GM23338 (cell line): ENCODE data around the gene URM1. TPM values are rescaled to one million over a fixed set of nuclear protein-coding genes. Genes with fewer than 3 reads are reported as not detected.
A peak's percentile ranks its signal among the peaks of the same experiment; 100 is the strongest.

Source experiments
- ATAC-seq: fragments of 200-7000 bp; cut with Tn5 transposase; 3 replicates; pipeline ENCODE4 v1.9.1; 2020
- DNase-seq: peaks from one replicate; pipeline ENCODE4 v3.0.0-alpha.2; 2015; ENCODE audit warnings: low spot score
- H2AFZ ChIP-seq: fragments of 200-600 bp; sonication (generic); 2 replicates; pipeline ENCODE4 v1.8.0; 2016; ENCODE audit warnings: antibody characterized with exemption, mild to moderate bottlenecking, moderate library complexity
- H3F3A ChIP-seq: fragments of 200-600 bp; sonication (generic); replicated peaks from 2 replicates; pipeline ENCODE4 v1.8.0; 2017; ENCODE audit warnings: antibody characterized with exemption, mixed run types, low read depth
- H3K27ac ChIP-seq: fragments of 200-600 bp; sonication (generic); 2 replicates; pipeline ENCODE4 v1.6.1; 2016; ENCODE audit warnings: low read depth
- H3K27me3 ChIP-seq: fragments of 200-600 bp; sonication (generic); 2 replicates; pipeline ENCODE4 v1.8.0; 2016; ENCODE audit warnings: mild to moderate bottlenecking, mixed run types, moderate library complexity; ENCODE audit not compliant: insufficient read depth
- H3K36me3 ChIP-seq: fragments of 200-600 bp; sonication (generic); 2 replicates; pipeline ENCODE4 v1.8.0; 2016; ENCODE audit warnings: mild to moderate bottlenecking; ENCODE audit not compliant: insufficient read depth
- H3K4me1 ChIP-seq: fragments of 200-600 bp; sonication (generic); 2 replicates; pipeline ENCODE4 v1.8.0; 2016; ENCODE audit warnings: mild to moderate bottlenecking, moderate library complexity; ENCODE audit not compliant: insufficient read depth
- H3K4me2 ChIP-seq: fragments of 200-600 bp; sonication (generic); 2 replicates; pipeline ENCODE4 v1.7.1; 2017; ENCODE audit warnings: mixed run types
- H3K4me3 ChIP-seq: fragments of 200-600 bp; sonication (generic); 2 replicates; pipeline ENCODE4 v1.6.1; 2016; ENCODE audit warnings: mixed run types
- H3K79me2 ChIP-seq: fragments of 200-600 bp; sonication (generic); replicated peaks from 2 replicates; pipeline ENCODE4 v1.8.0; 2017; ENCODE audit warnings: mild to moderate bottlenecking; ENCODE audit not compliant: insufficient read depth
- H3K9me2 ChIP-seq: fragments of 200-600 bp; sonication (generic); 2 replicates; pipeline ENCODE4 v1.8.0; 2017; ENCODE audit not compliant: insufficient read depth
- H4K20me1 ChIP-seq: fragments of 200-600 bp; sonication (generic); replicated peaks from 2 replicates; pipeline ENCODE4 v1.8.0; 2017; ENCODE audit warnings: mild to moderate bottlenecking; ENCODE audit not compliant: insufficient read depth
- H3K27ac Mint-ChIP-seq: 2 replicates; pipeline ENCODE4 v1.8.0; 2020; ENCODE audit warnings: inconsistent platforms, mild to moderate bottlenecking, moderate library complexity, mixed read lengths
- H3K27me3 Mint-ChIP-seq: 3 replicates; pipeline ENCODE4 v1.8.0; 2022; ENCODE audit warnings: low read depth, mild to moderate bottlenecking, moderate library complexity, mixed read lengths, inconsistent platforms; ENCODE audit not compliant: insufficient read depth, poor library complexity
- H3K36me3 Mint-ChIP-seq: 3 replicates; pipeline ENCODE4 v1.8.0; 2021; ENCODE audit warnings: low read depth, mild to moderate bottlenecking, inconsistent platforms, moderate library complexity, mixed read lengths
- H3K4me1 Mint-ChIP-seq: 3 replicates; pipeline ENCODE4 v1.8.0; 2020; ENCODE audit warnings: mild to moderate bottlenecking, inconsistent platforms, mixed read lengths
- H3K4me3 Mint-ChIP-seq: 3 replicates; pipeline ENCODE4 v1.8.0; 2021; ENCODE audit warnings: moderate library complexity, mild to moderate bottlenecking, inconsistent platforms, mixed read lengths
- H3K9me3 Mint-ChIP-seq: 3 replicates; pipeline ENCODE4 v1.8.0; 2020; ENCODE audit warnings: moderate library complexity, mild to moderate bottlenecking, inconsistent platforms, mixed read lengths
- CREB1 ChIP-seq: fragments of 250-450 bp; sonication (Bioruptor Pico); IDR thresholded peaks from 2 replicates; pipeline ENCODE4 v1.5.0; 2020; ENCODE audit warnings: low read depth, mild to moderate bottlenecking, moderate library complexity
- EZH2 ChIP-seq: fragments of 200-600 bp; sonication (generic); IDR thresholded peaks from one replicate; pipeline ENCODE4 v1.8.0; 2017; ENCODE audit warnings: antibody characterized with exemption, mild to moderate bottlenecking, low read depth; ENCODE audit not compliant: unreplicated experiment
- EZH2phosphoT487 ChIP-seq: fragments of 200-600 bp; sonication (generic); IDR thresholded peaks from one replicate; pipeline ENCODE4 v1.8.1; 2018; ENCODE audit warnings: antibody characterized with exemption; ENCODE audit not compliant: unreplicated experiment
- JUNB ChIP-seq: IDR thresholded peaks from one replicate; pipeline ENCODE4 v1.6.1; 2016; ENCODE audit warnings: antibody characterized with exemption; ENCODE audit not compliant: unreplicated experiment
- NANOG ChIP-seq: IDR thresholded peaks from 2 replicates; pipeline ENCODE4 v1.6.1; 2016; ENCODE audit warnings: antibody characterized with exemption, borderline replicate concordance
- POLR2AphosphoS5 ChIP-seq: IDR thresholded peaks from 2 replicates; pipeline ENCODE4 v1.6.1; 2016; ENCODE audit warnings: antibody characterized with exemption, low read depth
- STAT1 ChIP-seq: IDR thresholded peaks from one replicate; pipeline ENCODE4 v1.6.1; 2016; ENCODE audit warnings: antibody characterized with exemption; ENCODE audit not compliant: unreplicated experiment
- ZNF114 ChIP-seq: fragments of 250-450 bp; sonication (Bioruptor Pico); IDR thresholded peaks from 2 replicates; pipeline ENCODE4 v1.5.0; 2020; ENCODE audit warnings: mild to moderate bottlenecking, moderate library complexity
- ZNF331 ChIP-seq: fragments of 250-450 bp; sonication (Bioruptor Pico); IDR thresholded peaks from 2 replicates; pipeline ENCODE4 v1.5.0; 2020; ENCODE audit warnings: low read depth, mild to moderate bottlenecking, moderate library complexity
- polyA plus RNA-seq: library from polyadenylated mRNA; unstranded; fragments of >200 nt; fragmentation: Nextera tagmentation; extraction: Ambion mirVana; gene quantifications from 2 replicates; pipeline ENCODE4 v1.2.1, GENCODE V29; 2016
- total RNA-seq: library from RNA; depleted of rRNA; stranded (reverse); fragments of >200 nt; shearing (Covaris generic); gene quantifications from 2 replicates; pipeline ENCODE4 v1.2.3, GENCODE V29; 2014
- TF ChIP-seq, protein P1 (sequence below): fragments of 250-450 bp; sonication (Bioruptor Pico); IDR thresholded peaks from 2 replicates; pipeline ENCODE4 v1.5.0; 2020; ENCODE audit warnings: mild to moderate bottlenecking, moderate library complexity
- TF ChIP-seq, protein P2 (sequence below): IDR thresholded peaks from 2 replicates; pipeline ENCODE4 v1.6.1; 2016; ENCODE audit warnings: antibody characterized with exemption
- TF ChIP-seq, protein P3 (sequence below), 2 experiments: fragments of 200-600 bp in 1 of 2; sonication (generic) in 1 of 2; conservative IDR thresholded peaks; 2 replicates each; pipeline versions ENCODE4 v1.5.1 to v1.6.1; 2016 to 2017; ENCODE audit warnings: antibody characterized with exemption in 2 of 2, low read depth in 2 of 2, mild to moderate bottlenecking in 2 of 2, moderate library complexity in 1 of 2
- TF ChIP-seq, protein P4 (sequence below): IDR thresholded peaks from one replicate; pipeline ENCODE4 v1.6.1; 2018; ENCODE audit warnings: antibody characterized with exemption; ENCODE audit not compliant: unreplicated experiment

Gene URM1
- total and polyA plus RNA-seq, 2 experiments from 2014 or later = 28.6 to 47.8 TPM

DNA sequence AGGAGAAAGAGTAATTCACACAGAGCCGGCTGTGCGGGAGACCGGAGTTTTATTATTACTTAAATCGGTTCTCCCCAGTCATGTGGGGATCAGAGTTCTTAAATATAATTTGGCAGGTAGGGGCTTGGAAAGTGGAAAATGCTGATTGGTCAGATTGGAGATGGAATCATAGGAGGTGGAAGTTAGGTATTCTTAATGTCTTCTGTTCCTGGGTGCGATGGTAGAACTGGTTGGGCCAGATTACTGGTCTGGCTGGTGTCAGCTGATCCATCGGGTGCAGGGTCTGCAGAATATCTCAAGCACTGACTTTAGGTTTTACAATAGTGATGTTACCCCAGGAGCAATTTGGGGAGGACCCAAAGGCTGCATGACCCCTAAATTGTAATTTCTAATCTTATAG lies 44.8 kb downstream of the URM1 start:
- peaks cover 67% of the 10 kb centered on the region for H3K27me3 Mint-ChIP-seq

More for the DNA sequence above, 44.8 kb downstream of the URM1 start:
- no peak overlapping the region for H3K27ac ChIP-seq
- ATAC-seq (no peak), DNase-seq (peak; percentile 47)
- no peaks in the 10 kb centered on the region for H3K36me3 Mint-ChIP-seq
- no peaks in the 10 kb centered on the region for H3K36me3 ChIP-seq
- 0 out of 3 replicates have a peak, but pooled peaks cover 2% of the 10 kb centered on the region for H3K9me3 Mint-ChIP-seq
- peak overlapping the region; percentile 59; the same call in 1 of the 2 replicates for H3K4me2 ChIP-seq
- no peaks in the 10 kb centered on the region for H3K9me2 ChIP-seq
- peaks cover 22% of the 10 kb centered on the region; the same call in 1 of the 2 replicates for H3K4me1 ChIP-seq
- peak overlapping the region; percentile 24; the same call in 2 of the 3 replicates for H3K4me3 Mint-ChIP-seq
- H3K27me3 ChIP-seq = peaks cover 81% of the 10 kb centered on the region
- H4K20me1 ChIP-seq = no peaks in the 10 kb centered on the region
- H3K27ac Mint-ChIP-seq = no peak overlapping the region
- peaks cover 30% of the 10 kb centered on the region for H3K4me1 Mint-ChIP-seq
- H3K4me3 ChIP-seq = no peak overlapping the region; the same call in 1 of the 2 replicates
- H2AFZ ChIP-seq = no peak overlapping the region; the same call in 1 of the 2 replicates
- no peaks in the 10 kb centered on the region for H3K79me2 ChIP-seq
- TF ChIP-seq, protein P1, sequence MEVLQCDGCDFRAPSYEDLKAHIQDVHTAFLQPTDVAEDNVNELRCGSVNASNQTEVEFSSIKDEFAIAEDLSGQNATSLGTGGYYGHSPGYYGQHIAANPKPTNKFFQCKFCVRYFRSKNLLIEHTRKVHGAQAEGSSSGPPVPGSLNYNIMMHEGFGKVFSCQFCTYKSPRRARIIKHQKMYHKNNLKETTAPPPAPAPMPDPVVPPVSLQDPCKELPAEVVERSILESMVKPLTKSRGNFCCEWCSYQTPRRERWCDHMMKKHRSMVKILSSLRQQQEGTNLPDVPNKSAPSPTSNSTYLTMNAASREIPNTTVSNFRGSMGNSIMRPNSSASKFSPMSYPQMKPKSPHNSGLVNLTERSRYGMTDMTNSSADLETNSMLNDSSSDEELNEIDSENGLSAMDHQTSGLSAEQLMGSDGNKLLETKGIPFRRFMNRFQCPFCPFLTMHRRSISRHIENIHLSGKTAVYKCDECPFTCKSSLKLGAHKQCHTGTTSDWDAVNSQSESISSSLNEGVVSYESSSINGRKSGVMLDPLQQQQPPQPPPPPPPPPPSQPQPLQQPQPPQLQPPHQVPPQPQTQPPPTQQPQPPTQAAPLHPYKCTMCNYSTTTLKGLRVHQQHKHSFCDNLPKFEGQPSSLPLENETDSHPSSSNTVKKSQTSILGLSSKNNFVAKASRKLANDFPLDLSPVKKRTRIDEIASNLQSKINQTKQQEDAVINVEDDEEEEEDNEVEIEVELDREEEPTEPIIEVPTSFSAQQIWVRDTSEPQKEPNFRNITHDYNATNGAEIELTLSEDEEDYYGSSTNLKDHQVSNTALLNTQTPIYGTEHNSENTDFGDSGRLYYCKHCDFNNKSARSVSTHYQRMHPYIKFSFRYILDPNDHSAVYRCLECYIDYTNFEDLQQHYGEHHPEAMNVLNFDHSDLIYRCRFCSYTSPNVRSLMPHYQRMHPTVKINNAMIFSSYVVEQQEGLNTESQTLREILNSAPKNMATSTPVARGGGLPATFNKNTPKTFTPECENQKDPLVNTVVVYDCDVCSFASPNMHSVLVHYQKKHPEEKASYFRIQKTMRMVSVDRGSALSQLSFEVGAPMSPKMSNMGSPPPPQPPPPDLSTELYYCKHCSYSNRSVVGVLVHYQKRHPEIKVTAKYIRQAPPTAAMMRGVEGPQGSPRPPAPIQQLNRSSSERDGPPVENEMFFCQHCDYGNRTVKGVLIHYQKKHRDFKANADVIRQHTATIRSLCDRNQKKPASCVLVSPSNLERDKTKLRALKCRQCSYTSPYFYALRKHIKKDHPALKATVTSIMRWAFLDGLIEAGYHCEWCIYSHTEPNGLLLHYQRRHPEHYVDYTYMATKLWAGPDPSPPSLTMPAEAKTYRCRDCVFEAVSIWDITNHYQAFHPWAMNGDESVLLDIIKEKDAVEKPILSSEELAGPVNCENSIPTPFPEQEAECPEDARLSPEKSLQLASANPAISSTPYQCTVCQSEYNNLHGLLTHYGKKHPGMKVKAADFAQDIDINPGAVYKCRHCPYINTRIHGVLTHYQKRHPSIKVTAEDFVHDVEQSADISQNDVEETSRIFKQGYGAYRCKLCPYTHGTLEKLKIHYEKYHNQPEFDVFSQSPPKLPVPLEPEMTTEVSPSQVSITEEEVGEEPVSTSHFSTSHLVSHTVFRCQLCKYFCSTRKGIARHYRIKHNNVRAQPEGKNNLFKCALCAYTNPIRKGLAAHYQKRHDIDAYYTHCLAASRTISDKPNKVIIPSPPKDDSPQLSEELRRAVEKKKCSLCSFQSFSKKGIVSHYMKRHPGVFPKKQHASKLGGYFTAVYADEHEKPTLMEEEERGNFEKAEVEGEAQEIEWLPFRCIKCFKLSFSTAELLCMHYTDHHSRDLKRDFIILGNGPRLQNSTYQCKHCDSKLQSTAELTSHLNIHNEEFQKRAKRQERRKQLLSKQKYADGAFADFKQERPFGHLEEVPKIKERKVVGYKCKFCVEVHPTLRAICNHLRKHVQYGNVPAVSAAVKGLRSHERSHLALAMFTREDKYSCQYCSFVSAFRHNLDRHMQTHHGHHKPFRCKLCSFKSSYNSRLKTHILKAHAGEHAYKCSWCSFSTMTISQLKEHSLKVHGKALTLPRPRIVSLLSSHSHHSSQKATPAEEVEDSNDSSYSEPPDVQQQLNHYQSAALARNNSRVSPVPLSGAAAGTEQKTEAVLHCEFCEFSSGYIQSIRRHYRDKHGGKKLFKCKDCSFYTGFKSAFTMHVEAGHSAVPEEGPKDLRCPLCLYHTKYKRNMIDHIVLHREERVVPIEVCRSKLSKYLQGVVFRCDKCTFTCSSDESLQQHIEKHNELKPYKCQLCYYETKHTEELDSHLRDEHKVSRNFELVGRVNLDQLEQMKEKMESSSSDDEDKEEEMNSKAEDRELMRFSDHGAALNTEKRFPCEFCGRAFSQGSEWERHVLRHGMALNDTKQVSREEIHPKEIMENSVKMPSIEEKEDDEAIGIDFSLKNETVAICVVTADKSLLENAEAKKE = no peak
- TF ChIP-seq POLR2AphosphoS5 (no peak), CREB1 (CRISPR knock-in tag) (no peak), STAT1 (no peak), EZH2phosphoT487 (no peak), ZNF331 (CRISPR knock-in tag) (no peak), EZH2 (no peak), NANOG (no peak), ZNF114 (CRISPR knock-in tag) (no peak), JUNB (no peak)
- TF ChIP-seq, protein P2, sequence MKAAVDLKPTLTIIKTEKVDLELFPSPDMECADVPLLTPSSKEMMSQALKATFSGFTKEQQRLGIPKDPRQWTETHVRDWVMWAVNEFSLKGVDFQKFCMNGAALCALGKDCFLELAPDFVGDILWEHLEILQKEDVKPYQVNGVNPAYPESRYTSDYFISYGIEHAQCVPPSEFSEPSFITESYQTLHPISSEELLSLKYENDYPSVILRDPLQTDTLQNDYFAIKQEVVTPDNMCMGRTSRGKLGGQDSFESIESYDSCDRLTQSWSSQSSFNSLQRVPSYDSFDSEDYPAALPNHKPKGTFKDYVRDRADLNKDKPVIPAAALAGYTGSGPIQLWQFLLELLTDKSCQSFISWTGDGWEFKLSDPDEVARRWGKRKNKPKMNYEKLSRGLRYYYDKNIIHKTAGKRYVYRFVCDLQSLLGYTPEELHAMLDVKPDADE = no peak
- TF ChIP-seq, protein P3, sequence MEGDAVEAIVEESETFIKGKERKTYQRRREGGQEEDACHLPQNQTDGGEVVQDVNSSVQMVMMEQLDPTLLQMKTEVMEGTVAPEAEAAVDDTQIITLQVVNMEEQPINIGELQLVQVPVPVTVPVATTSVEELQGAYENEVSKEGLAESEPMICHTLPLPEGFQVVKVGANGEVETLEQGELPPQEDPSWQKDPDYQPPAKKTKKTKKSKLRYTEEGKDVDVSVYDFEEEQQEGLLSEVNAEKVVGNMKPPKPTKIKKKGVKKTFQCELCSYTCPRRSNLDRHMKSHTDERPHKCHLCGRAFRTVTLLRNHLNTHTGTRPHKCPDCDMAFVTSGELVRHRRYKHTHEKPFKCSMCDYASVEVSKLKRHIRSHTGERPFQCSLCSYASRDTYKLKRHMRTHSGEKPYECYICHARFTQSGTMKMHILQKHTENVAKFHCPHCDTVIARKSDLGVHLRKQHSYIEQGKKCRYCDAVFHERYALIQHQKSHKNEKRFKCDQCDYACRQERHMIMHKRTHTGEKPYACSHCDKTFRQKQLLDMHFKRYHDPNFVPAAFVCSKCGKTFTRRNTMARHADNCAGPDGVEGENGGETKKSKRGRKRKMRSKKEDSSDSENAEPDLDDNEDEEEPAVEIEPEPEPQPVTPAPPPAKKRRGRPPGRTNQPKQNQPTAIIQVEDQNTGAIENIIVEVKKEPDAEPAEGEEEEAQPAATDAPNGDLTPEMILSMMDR (conservative IDR thresholded peaks at IDR 0.05; ENCODE audit: low read depth in 2 of 2) = no peak
- TF ChIP-seq, protein P4, sequence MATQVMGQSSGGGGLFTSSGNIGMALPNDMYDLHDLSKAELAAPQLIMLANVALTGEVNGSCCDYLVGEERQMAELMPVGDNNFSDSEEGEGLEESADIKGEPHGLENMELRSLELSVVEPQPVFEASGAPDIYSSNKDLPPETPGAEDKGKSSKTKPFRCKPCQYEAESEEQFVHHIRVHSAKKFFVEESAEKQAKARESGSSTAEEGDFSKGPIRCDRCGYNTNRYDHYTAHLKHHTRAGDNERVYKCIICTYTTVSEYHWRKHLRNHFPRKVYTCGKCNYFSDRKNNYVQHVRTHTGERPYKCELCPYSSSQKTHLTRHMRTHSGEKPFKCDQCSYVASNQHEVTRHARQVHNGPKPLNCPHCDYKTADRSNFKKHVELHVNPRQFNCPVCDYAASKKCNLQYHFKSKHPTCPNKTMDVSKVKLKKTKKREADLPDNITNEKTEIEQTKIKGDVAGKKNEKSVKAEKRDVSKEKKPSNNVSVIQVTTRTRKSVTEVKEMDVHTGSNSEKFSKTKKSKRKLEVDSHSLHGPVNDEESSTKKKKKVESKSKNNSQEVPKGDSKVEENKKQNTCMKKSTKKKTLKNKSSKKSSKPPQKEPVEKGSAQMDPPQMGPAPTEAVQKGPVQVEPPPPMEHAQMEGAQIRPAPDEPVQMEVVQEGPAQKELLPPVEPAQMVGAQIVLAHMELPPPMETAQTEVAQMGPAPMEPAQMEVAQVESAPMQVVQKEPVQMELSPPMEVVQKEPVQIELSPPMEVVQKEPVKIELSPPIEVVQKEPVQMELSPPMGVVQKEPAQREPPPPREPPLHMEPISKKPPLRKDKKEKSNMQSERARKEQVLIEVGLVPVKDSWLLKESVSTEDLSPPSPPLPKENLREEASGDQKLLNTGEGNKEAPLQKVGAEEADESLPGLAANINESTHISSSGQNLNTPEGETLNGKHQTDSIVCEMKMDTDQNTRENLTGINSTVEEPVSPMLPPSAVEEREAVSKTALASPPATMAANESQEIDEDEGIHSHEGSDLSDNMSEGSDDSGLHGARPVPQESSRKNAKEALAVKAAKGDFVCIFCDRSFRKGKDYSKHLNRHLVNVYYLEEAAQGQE = no peak
- H3F3A ChIP-seq = peaks cover 17% of the 10 kb centered on the region; the same call in 1 of the 2 replicates
